Adrenal gland (tissue), 5 donors: ENCODE data around the gene PRKCH.

ENCODE experiments used
- CTCF ChIP-seq, 6 experiments: fragments of 450-650 bp in 4 of 6; fragments of 200-600 bp in 2 of 6; sonication (generic) in 1 of 6; IDR thresholded peaks; 1 replicate in 5 of 6; 2 replicates in 1 of 6; pipeline versions ENCODE4 v1.5.1 to v1.8.0; 2016 to 2021; ENCODE audit warnings: antibody characterized with exemption in 6 of 6, mild to moderate bottlenecking in 2 of 6, moderate library complexity in 1 of 6
- POLR2A ChIP-seq, 2 donors: fragments of 450-650 bp; IDR thresholded peaks; one replicate each; pipeline ENCODE4 v1.6.1; 2017; ENCODE audit warnings: antibody characterized with exemption in 2 of 2, mild to moderate bottlenecking in 2 of 2, moderate library complexity in 1 of 2
- donor health status: DM: no; HTN: no; CAD: no.

GRCh38 chr14:61284001-61284400, 37.4 kb upstream of the PRKCH start:
- TF ChIP-seq CTCF (IDR thresholded peaks at IDR 0.05) (no peak), POLR2A (IDR thresholded peaks at IDR 0.05) (no peak)
